A549 treated with AZD9567 at 1 μM for 4 hours (cell line): Measurements from ENCODE around the gene XPNPEP1. TPM values are rescaled to one million over a fixed set of nuclear protein-coding genes. Genes with fewer than 3 reads are reported as not detected.

ENCODE experiments used
- total RNA-seq: library from RNA; stranded (reverse); fragments of 200-300 nt; extraction: Qiagen RNA extraction; gene quantifications from 5 replicates; pipeline ENCODE4 v1.2.3, GENCODE V29; 2022; ENCODE audit not compliant: insufficient read depth

Gene XPNPEP1
- 30.2 to 42.6 TPM (median 34.3 TPM) in 5 replicates for total RNA-seq

DNA sequence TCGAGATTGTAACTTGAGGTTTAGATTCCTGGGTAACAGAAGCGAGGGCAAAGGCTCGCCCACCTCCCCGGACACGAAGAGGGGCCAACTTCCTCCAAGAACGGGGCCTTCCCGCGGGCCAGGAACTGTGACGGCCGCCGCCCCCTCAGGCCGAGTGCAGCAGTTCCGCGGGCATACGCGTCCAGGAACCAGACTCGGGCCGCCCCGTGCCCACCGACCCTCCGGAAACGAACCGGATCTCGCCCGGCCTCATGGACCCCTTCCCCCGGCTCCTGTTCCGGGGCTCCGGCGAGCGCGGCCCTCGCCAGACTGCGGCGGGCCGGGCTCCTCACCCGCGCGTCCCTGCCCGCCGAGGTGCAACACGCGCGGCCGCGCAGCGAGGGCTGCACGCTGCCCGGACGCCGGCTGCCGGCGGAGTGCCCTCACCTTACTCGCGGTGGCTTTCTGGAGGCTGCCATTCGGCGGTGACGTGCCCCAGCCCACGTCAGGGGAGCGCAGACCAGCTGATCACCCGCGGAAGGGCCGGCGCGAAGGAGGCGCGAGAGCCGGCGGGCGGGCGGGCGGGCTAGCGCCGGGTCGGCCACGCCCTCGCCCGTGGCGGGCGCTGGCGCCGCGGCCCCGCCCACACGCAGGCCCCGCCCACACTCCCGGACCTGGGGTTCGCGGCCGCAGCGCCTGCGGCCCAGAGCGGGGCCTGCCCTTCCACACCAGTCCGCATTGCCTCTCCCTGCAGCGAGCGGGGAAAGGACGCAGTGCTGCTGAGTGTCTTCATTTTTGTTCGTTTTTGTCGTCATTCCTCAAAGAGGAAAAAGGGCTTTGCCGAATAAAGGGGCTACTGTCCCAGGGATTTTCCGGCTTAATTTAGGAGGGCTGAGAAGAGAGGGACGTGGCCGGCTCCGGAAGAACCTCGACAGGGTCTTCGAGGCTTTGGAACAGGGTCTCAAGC, at the start of gene XPNPEP1:
Gene XPNPEP1, minus strand, starts transcription at position 536 of the 946 bp plus-strand sequence. Its CDS starts 78 bp downstream, at position 458.

Other genes with a start within 250 kb of the XPNPEP1 start
- gene ADD3, start 84.5 kb upstream of the XPNPEP1 start, total RNA-seq, result 3.3 to 9.5 TPM (median 5.4 TPM) in 5 replicates